ENCODE results near the gene VPS29.
A peak's percentile ranks its signal among the peaks of the same experiment; 100 is the strongest.
"Not testable (repeated sequence)": the region's sequence is repeated elsewhere in the genome, so short reads cannot be mapped to it uniquely, and the experiment has no call there.

The VPS29 gene

GRCh38 chr12:110520876-110521712 lies 19.2 kb upstream of the VPS29 start:
- not testable (repeated sequence) for DNase-seq (ENCODE audit: low read depth)

DNA sequence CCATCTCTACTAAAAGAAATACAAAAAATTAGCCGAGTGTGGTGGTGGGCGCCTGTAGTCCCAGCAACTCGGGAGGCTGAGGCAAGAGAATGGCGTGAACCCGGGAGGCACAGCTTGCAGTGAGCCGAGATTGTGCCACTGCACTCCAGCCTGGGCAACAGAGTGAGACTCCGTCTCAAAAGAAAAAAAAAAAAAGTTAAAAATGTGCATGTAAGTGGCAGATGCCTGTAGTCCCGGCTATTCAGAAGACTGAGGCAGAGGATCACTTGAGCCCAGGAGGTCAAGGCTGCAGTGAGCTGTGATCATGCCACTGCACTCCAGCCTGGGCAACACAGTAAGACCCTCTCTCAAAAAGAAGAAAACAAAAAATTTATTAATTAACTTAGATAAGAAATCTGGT lies 16.1 kb upstream of the VPS29 start:
- not testable (repeated sequence) for DNase-seq (ENCODE audit: low read depth)

DNA sequence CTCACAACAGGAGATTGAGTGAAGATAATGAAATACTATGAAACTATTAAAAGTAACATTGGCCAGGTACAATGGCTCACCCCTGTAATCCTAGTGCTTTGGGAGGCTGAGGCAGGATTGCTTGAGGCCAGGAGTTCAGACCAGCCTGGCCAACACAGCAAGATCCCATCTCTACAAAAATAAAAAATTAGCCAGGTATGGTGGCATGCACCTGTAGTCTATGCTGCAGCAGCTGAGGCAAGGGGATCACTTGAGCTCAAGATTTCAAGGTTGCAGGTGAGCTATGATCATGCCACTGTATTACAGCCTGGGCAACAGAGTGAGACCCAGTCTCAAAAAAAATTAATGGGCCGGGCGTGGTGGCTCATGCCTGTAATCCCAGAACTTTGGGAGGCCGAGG lies 15.1 kb upstream of the VPS29 start:
- DNase-seq (ENCODE audit: low read depth): no peak

DNA sequence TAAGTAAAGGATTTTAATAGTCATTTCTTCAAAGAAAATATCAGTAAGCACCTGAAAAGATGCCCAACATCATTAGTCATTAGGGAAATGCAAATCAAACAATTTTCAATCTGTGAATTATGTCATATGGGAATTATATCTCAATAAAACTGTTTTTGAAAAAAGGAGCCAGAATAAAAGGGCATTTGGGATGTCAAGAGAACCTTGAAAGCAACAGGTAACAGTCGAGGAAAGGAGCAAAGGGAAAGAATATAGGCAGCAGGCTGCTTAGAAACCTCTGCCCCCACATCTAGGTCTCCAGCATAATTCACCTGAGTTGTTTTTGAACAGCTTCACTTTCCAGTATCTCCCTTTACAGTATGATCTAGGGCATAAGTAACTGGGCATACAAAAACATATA lies 12.5 kb upstream of the VPS29 start:
- DNase-seq (ENCODE audit: low read depth): no peak

- no peak for DNase-seq (ENCODE audit: low read depth)
Observed at GRCh38 chr12:110513842-110514241, 11.9 kb upstream of the VPS29 start.

GRCh38 chr12:110508071-110508586 lies 6.2 kb upstream of the VPS29 start:
- DNase-seq (ENCODE audit: low read depth): no peak

DNA sequence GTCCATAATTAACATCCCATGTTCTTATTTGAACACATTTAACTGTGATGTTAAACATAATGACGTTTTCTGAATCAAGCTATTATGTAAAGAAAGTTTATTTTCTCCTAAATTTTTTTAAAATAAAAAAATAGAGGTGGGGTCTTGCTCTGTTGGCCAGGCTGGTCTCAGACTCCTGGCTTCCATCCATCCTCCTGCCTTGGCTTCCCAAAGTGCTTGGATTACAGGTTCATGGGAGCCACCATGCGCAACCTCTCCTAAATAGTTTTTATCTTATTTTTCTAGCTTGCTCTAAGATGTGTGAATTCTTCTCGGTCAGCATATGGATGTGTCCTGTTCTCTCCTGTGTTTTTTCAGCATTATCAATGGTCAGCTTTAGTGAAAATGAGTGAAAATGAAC lies 3.4 kb upstream of the VPS29 start:
- no peak for DNase-seq (ENCODE audit: low read depth)

DNA sequence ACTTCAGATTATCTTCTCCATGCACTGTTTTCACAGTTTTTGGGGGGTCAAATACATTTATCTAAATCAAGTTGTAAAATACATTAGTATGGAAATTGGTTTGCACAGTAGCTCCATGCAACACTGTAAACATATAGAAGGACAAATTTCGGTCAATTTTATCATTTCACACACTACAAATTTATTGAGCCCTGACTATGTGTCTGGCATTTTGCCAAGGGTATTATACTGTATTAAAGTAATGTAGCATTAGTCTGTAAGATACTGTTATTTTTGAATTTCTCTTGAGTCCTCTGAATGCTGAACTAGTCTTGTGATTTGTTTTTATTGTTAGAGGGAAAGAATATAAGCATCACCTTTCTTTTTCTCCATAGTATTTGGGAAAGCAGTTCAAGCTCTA lies 1.5 kb upstream of the VPS29 start:
- no peak for DNase-seq (ENCODE audit: low read depth)

DNA sequence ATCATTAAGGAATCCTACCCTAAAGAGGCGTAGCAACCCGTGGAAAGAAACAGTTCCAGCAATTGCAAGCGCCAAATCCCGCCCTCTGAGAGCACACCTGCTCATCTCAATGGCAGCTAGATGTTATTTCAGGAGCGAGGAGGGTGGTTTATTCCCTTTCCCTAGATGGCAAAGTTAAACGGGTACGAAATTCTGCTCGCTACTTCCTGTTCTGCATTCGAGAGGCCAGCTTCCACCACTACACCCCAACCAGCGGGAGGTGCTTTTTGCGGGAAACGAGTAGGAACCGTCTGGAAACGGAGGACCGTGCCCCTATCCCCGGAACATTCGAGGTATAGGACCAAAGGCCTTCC lies 536 bp downstream of the VPS29 start:
- peak; percentile 48 for DNase-seq (ENCODE audit: low read depth)

DNA sequence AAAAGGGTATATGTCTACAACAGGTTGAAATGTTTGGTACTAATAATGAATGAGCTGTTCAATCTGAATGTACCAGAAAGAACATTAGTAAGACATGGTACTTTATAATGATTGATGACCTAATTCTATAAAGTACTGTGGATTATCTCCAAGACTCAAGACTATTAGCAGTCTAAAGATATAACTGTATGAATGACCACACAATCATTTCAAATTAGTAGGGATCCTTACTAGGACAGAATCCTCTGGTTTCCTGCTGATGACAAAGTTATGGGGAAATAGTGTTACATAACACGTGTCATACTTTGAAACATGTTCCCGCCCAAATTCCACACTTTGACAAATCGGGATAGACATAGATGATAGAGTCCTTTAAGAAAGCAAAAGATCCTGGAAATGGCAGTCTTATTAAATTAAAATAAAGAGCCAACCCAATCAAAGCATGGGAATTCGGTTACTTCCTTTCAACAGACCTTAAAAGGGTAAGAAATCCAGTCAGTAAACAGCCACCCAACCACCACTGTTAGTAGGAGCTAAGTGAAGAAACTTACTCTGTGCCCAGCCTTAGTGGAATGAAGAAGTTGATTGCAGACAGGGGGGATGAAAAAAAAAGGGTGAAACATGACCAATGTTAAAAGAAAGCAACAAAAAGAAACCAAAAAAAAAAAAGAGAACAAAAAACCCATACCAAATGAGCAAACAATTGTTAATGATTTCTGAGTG lies 2.8 kb downstream of the VPS29 start:
- peak; percentile 71 for DNase-seq (ENCODE audit: low read depth)

- DNase-seq (ENCODE audit: low read depth): no peak
Observed at GRCh38 chr12:110475426-110475825, 26.5 kb downstream of the VPS29 start.

DNA sequence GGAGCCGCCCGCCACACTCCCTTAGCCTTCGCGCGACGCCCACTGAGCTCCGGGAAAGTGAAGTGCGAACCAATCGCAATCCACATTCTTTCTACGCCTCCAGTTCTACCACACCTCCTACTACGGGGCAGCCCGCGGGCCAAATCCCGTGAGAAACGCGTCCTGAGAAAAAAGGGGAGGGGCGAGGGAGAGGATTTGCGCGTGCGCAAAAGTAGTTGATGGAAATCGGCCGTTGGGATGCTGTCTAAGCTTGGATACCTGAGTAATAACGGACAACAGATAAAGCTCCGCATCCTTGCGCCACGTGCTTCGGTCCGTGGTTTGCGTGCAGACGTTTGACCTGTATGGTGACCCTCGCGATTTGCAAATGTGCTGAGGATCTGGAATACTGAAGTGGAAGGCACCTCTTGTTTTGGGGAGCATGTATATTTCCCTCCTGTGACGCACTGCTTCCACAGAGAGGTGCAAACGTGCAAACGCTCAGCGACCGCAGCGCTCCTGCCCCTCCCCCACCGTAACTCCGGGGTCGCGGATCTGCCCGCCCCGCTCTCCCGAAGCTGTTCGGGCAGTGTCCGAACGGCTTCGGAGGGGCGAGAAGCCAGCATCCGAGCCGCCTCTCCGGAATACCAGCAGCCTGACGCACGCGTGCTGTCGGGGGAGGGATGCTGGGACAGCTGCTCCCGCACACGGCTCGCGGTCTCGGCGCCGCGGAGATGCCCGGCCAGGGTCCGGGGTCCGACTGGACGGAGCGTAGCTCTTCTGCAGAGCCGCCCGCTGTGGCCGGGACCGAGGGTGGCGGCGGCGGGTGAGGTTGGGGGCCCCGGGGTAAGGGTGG lies 33.5 kb downstream of the VPS29 start, which contains the start of the genes FAM216A and GPN3:
Gene FAM216A, plus strand, starts transcription at position 632 of the 835 bp plus-strand sequence. Its CDS starts 31 bp downstream, at position 663.
Gene GPN3, minus strand, starts transcription at position 44 of the 835 bp plus-strand sequence. CDS start 54 bp downstream, outside the sequence.
- DNase-seq (ENCODE audit: low read depth): peak; percentile 97

DNA sequence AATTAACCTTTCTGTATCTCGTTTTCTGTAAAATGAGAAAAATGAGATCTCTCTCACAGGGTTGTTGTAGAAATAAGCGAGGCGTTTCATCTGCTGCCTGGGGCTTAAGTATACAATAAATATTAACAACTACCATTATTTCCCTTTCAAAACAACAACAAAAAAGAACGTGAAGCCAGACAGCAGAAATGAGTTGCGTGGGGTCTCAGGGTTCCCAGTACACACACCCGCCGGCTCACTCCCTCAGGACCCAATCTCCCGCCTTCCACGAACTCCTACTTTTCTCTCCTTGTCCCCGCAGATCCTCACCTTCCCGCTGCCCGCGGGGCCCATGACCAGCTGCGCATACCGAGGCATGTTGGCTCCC lies 34.1 kb downstream of the VPS29 start:
- DNase-seq (ENCODE audit: low read depth): no peak

- no peak for DNase-seq (ENCODE audit: low read depth)
Observed at GRCh38 chr12:110466791-110467190, 35.1 kb downstream of the VPS29 start.

DNA sequence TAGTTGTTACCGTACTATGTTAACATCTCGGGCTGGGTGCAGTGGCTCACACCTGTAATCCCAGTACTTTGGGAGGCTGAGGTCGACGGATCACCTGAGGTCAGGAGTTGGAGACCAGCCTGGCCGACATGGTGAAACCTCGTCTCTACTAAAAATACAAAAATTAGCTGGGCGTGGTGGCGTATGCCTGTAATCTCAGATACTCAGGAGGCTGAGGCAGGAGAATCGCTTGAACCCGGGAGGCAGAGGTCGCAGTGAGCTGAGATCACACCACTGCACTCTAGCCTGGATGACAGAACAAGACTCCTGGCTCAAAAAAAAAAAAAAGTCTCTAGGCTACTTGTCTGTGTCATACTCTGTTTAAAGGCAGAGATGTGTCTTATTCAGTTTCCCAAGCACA lies 36.1 kb downstream of the VPS29 start:
- DNase-seq (ENCODE audit: low read depth): not testable (repeated sequence)

- no peak for DNase-seq (ENCODE audit: low read depth)
Observed at GRCh38 chr12:110465024-110465423, 36.9 kb downstream of the VPS29 start.

GRCh38 chr12:110461189-110461588 lies 40.7 kb downstream of the VPS29 start:
- not testable (repeated sequence) for DNase-seq (ENCODE audit: low read depth)

DNA sequence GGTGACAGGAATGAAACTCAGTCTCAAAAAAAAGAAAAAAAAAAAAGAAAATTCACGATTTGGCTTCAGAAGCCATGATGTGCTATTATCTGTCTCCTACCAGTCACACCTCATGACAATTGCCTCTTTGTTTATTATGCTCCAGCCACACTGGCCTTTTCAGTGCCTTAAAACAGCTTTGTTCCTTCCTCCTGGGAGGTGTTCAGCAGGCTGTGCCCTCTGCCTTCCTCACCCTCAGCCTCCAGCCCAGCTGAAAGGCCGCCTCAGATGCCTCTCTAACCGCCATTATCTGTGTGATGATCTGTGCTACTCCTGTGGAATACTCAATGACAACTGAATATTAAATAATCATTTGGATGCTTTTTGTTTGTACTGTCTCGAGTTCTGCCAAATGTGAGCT lies 43.2 kb downstream of the VPS29 start:
- DNase-seq (ENCODE audit: low read depth): no peak

- no peak for DNase-seq (ENCODE audit: low read depth)
Observed at GRCh38 chr12:110453569-110454296, 48.2 kb downstream of the VPS29 start.

GRCh38 chr12:110451263-110451662 lies 50.6 kb downstream of the VPS29 start:
- DNase-seq (ENCODE audit: low read depth): no peak

GRCh38 chr12:110449799-110450497 lies 52.0 kb downstream of the VPS29 start, which contains the start of gene ARPC3:
Gene ARPC3 (minus strand): TSS chr12:110450337. CDS start chr12:110450260, 77 bp downstream.
- peak; percentile 67 for DNase-seq (ENCODE audit: low read depth)
